A549 (cell line): ENCODE measurements around the gene ATF7IP. TPM values are rescaled to one million over a fixed set of nuclear protein-coding genes. Genes with fewer than 3 reads are reported as not detected.

Experiments
- ATAC-seq, 2 experiments: fragments of 200-7000 bp in 1 of 2; fragments of >200 bp in 1 of 2; cut with Nextera tagmentation in 1 of 2; cut with Tn5 transposase in 1 of 2; 3 replicates each; pipeline versions ENCODE4 v1.8.0 to v1.9.1; 2018 to 2020; ENCODE audit warnings: mild to moderate bottlenecking in 1 of 2, moderate library complexity in 1 of 2
- CTCF ChIA-PET: fragments of 300-600 bp; sonication (Branson Sonifier 250); formaldehyde crosslinking; extraction: SDS; loops from one replicate; lab custom pipeline; 2021; ENCODE audit warnings: antibody characterized with exemption, inconsistent platforms; lab: Yijun Ruan, JAX
- POLR2A ChIA-PET: fragments of 350-600 bp; formaldehyde crosslinking; extraction: SDS; loops from one replicate; lab custom pipeline; 2021; ENCODE audit warnings: antibody characterized with exemption, inconsistent platforms; lab: Yijun Ruan, JAX
- DNase-seq, 2 experiments: peaks; one replicate each; pipeline versions ENCODE4 v3.0.0 to v3.0.0-alpha.2; 2011 to 2016; ENCODE audit warnings: low read depth in 1 of 2, low spot score in 1 of 2
- FAIRE-seq: peaks from 2 replicates; lab custom pipeline; 2011; peaks lifted over from hg19 to GRCh38; lab: Jason Lieb, UNC
- H3K27ac ChIP-seq, 2 experiments: fragments of >200 bp; sonication (Bioruptor Twin); formaldehyde crosslinking; 3 replicates each; pipeline ENCODE4 v1.5.1; 2016 to 2017
- H3K4me1 ChIP-seq: fragments of >200 bp; sonication (Bioruptor Twin); formaldehyde crosslinking; 3 replicates; pipeline ENCODE4 v1.6.1; 2016
- H3K4me2 ChIP-seq: fragments of >200 bp; sonication (Bioruptor Twin); formaldehyde crosslinking; 3 replicates; pipeline ENCODE4 v1.6.1; 2016
- H3K4me3 ChIP-seq: fragments of >200 bp; sonication (Bioruptor Twin); formaldehyde crosslinking; 3 replicates; pipeline ENCODE4 v1.5.1; 2016
- H3K9me3 ChIP-seq: fragments of >200 bp; sonication (Bioruptor Twin); formaldehyde crosslinking; 3 replicates; pipeline ENCODE4 v1.6.1; 2016
- CHD4 ChIP-seq: fragments of 200-600 bp; sonication (generic); IDR thresholded peaks from 2 replicates; pipeline ENCODE4 v1.6.1; 2016; ENCODE audit warnings: antibody characterized with exemption, mild to moderate bottlenecking, borderline replicate concordance
- EHF ChIP-seq: fragments of 250-450 bp; sonication (Bioruptor Pico); IDR thresholded peaks from 2 replicates; pipeline ENCODE4 v1.5.0; 2020; ENCODE audit warnings: mild to moderate bottlenecking
- EHMT2 ChIP-seq: fragments of 200-600 bp; sonication (generic); IDR thresholded peaks from 2 replicates; pipeline ENCODE4 v1.6.1; 2016; ENCODE audit warnings: antibody characterized with exemption, low read depth, mild to moderate bottlenecking, moderate library complexity
- FOSL2 ChIP-seq, 2 experiments: fragments of 450-650 bp in 1 of 2; fragments of >200 bp in 1 of 2; sonication (Bioruptor Twin) in 1 of 2; formaldehyde crosslinking; IDR thresholded peaks; 2 replicates each; pipeline versions ENCODE4 v1.5.0 to v1.6.1; 2016 to 2020; ENCODE audit warnings: mild to moderate bottlenecking in 1 of 2, moderate library complexity in 1 of 2
- HDAC2 ChIP-seq: fragments of 200-600 bp; sonication (generic); IDR thresholded peaks from 2 replicates; pipeline ENCODE4 v1.6.1; 2016
- HEYL ChIP-seq: fragments of 250-450 bp; sonication (Bioruptor Pico); IDR thresholded peaks from 2 replicates; pipeline ENCODE4 v1.8.0; 2021; ENCODE audit warnings: mild to moderate bottlenecking, moderate library complexity
- HOXB5 ChIP-seq: fragments of 250-450 bp; sonication (Bioruptor Pico); IDR thresholded peaks from 2 replicates; pipeline ENCODE4 v1.5.0; 2020; ENCODE audit warnings: mild to moderate bottlenecking, moderate library complexity
- JUN ChIP-seq, 2 experiments: fragments of >200 bp; sonication (Bioruptor Twin); formaldehyde crosslinking; IDR thresholded peaks; 2 replicates in 1 of 2; 3 replicates in 1 of 2; pipeline ENCODE4 v1.6.1; 2016 to 2017
- KDM1A ChIP-seq: fragments of 200-600 bp; sonication (generic); IDR thresholded peaks from 2 replicates; pipeline ENCODE4 v1.6.1; 2016; ENCODE audit warnings: low read depth, mild to moderate bottlenecking
- KDM5A ChIP-seq: fragments of 200-600 bp; sonication (generic); IDR thresholded peaks from 2 replicates; pipeline ENCODE4 v1.6.1; 2016; ENCODE audit warnings: antibody characterized with exemption, mild to moderate bottlenecking
- MAFK ChIP-seq: fragments of 450-650 bp; IDR thresholded peaks from 2 replicates; pipeline ENCODE4 v1.6.1; 2014; ENCODE audit not compliant: partially characterized antibody
- NR3C1 ChIP-seq: fragments of >200 bp; sonication (Bioruptor Twin); formaldehyde crosslinking; IDR thresholded peaks from 3 replicates; pipeline ENCODE4 v1.6.1; 2017
- POLR2A ChIP-seq: IDR thresholded peaks from 2 replicates; pipeline ENCODE4 v1.6.1; 2012; ENCODE audit warnings: mild to moderate bottlenecking, low read length
- RARB ChIP-seq: fragments of 250-450 bp; sonication (Bioruptor Pico); IDR thresholded peaks from 2 replicates; pipeline ENCODE4 v1.8.0; 2021; ENCODE audit warnings: mild to moderate bottlenecking, moderate library complexity
- REST ChIP-seq: fragments of 200-600 bp; sonication (generic); IDR thresholded peaks from 2 replicates; pipeline ENCODE4 v1.6.1; 2016; ENCODE audit warnings: antibody characterized with exemption, mild to moderate bottlenecking, moderate library complexity
- RFX5 ChIP-seq: fragments of 450-650 bp; IDR thresholded peaks from 2 replicates; pipeline ENCODE4 v1.7.1; 2014; ENCODE audit warnings: antibody characterized with exemption, mild to moderate bottlenecking, moderate library complexity
- RNF2 ChIP-seq: fragments of 200-600 bp; sonication (generic); IDR thresholded peaks from 2 replicates; pipeline ENCODE4 v1.6.1; 2016; ENCODE audit warnings: low read depth, mild to moderate bottlenecking, antibody characterized with exemption, moderate library complexity, borderline replicate concordance
- ZFP36 ChIP-seq: fragments of 450-650 bp; IDR thresholded peaks from 2 replicates; pipeline ENCODE4 v1.6.1; 2014; ENCODE audit warnings: borderline replicate concordance; ENCODE audit not compliant: partially characterized antibody
- ZSCAN20 ChIP-seq: fragments of 250-450 bp; sonication (Bioruptor Pico); IDR thresholded peaks from 2 replicates; pipeline ENCODE4 v1.8.0; 2022; ENCODE audit warnings: mild to moderate bottlenecking, moderate library complexity
- WGBS: methylation state at CpG from one replicate; pipeline ENCODE4 v1.1.6; 2017; ENCODE audit errors: missing lambda C conversion rate; 5-methylcytosine and 5-hydroxymethylcytosine counted together
- polyA plus RNA-seq, 4 experiments: library from polyadenylated mRNA; depleted of rRNA in 3 of 4; stranded (reverse); fragments of >200 nt; fragmentation: RNase III in 1 of 4; extraction: RNeasy Plus Mini Kit Qiagen cat#74134 plus additional on column Dnase treatment in 1 of 4; gene quantifications; 2 replicates in 3 of 4; 3 replicates in 1 of 4; pipeline ENCODE4 v1.2.3, GENCODE V29; 2011 to 2017
- TF ChIP-seq, protein P1 (sequence below): fragments of >200 bp; sonication (Bioruptor Twin); formaldehyde crosslinking; IDR thresholded peaks from 2 replicates; pipeline ENCODE4 v1.6.1; 2016
- TF ChIP-seq, protein P2 (sequence below): IDR thresholded peaks from 2 replicates; pipeline ENCODE4 v1.6.1; 2012; ENCODE audit warnings: low read depth, borderline replicate concordance
- TF ChIP-seq, protein P3 (sequence below): fragments of 250-450 bp; sonication (Bioruptor Pico); IDR thresholded peaks from 2 replicates; pipeline ENCODE4 v1.5.0; 2020; ENCODE audit warnings: low read depth, mild to moderate bottlenecking, moderate library complexity
- TF ChIP-seq, protein P4 (sequence below): IDR thresholded peaks from 2 replicates; pipeline ENCODE4 v1.6.1; 2012

ATF7IP gene
- polyA plus RNA-seq, 2 of the 4 experiments (the other 2 are of a cell fraction) = 5.6 to 14.2 TPM

DNA sequence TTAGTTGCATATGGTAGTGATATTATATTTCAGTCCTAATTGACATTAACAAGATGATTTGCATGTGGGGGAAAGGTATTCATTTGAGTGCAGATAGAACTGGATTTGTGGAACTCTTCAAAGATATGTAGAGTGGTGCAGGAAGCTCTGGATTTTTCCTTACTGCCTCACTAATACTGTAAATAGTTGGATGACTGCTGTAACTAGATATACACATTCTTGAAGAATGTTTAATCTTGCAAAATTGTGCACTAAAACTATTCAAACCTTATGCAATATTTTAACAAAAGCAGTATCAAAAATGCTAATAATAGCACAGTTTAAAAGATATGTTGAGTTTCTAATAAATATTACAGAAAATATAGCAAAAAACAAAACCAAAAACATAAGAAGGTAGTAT, 43.1 kb upstream of the ATF7IP start:
- ChIA-PET POLR2A (no interaction called here), CTCF (interaction anchor here (0.6 to 1.2 kb wide), 3 partner anchors 13 to 277 kb away, joined by 3 read pairs; no protein-coding TSS in a partner anchor)
- FAIRE-seq (no peak), DNase-seq (no peak), ATAC-seq (no peak)
- Histone ChIP-seq H3K4me3 (no peak overlapping the region), H3K4me1 (no peaks in the 10 kb centered on the region), H3K4me2 (no peak overlapping the region), H3K9me3 (no peaks in the 10 kb centered on the region; the same call in 2 of the 3 replicates), H3K27ac (no peak overlapping the region)
- no peak for TF ChIP-seq RFX5
- no peak for TF ChIP-seq KDM5A
- no peak for TF ChIP-seq HOXB5 (CRISPR knock-in tag)
- TF ChIP-seq, protein P1, sequence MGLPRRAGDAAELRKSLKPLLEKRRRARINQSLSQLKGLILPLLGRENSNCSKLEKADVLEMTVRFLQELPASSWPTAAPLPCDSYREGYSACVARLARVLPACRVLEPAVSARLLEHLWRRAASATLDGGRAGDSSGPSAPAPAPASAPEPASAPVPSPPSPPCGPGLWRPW = no peak
- TF ChIP-seq HDAC2 = no peak
- no peak for TF ChIP-seq CHD4
- no peak for TF ChIP-seq NR3C1
- no peak for TF ChIP-seq ZFP36
- no peak for TF ChIP-seq MAFK

GRCh38 chr12:14325716-14326343, 39.7 kb upstream of the ATF7IP start:
- WGBS = 67% methylated on average over 11 of the region's 11 CpGs
- no peak for FAIRE-seq
- CTCF ChIA-PET = no interaction called here

More at GRCh38 chr12:14325716-14326343, 39.7 kb upstream of the ATF7IP start:
- no peaks in the 10 kb centered on the region for H3K4me1 ChIP-seq
- peaks cover 5% of the 10 kb centered on the region; the same call in 2 of the 3 replicates for H3K9me3 ChIP-seq
- H3K27ac ChIP-seq = no peak overlapping the region
- DNase-seq = no peak
- H3K4me2 ChIP-seq = no peak overlapping the region
- ATAC-seq = no peak
- no peak for TF ChIP-seq REST
- TF ChIP-seq ZSCAN20 (CRISPR knock-in tag) = no peak
- TF ChIP-seq, protein P2, sequence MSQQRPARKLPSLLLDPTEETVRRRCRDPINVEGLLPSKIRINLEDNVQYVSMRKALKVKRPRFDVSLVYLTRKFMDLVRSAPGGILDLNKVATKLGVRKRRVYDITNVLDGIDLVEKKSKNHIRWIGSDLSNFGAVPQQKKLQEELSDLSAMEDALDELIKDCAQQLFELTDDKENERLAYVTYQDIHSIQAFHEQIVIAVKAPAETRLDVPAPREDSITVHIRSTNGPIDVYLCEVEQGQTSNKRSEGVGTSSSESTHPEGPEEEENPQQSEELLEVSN = no peak
- no peak for TF ChIP-seq JUN (IDR thresholded peaks at IDR 0.05)
- TF ChIP-seq EHF = no peak
- no peak for TF ChIP-seq POLR2A
- no peak for TF ChIP-seq ZFP36
- no peak for TF ChIP-seq EHMT2
- TF ChIP-seq RARB (CRISPR knock-in tag) = no peak
- TF ChIP-seq, protein P3, sequence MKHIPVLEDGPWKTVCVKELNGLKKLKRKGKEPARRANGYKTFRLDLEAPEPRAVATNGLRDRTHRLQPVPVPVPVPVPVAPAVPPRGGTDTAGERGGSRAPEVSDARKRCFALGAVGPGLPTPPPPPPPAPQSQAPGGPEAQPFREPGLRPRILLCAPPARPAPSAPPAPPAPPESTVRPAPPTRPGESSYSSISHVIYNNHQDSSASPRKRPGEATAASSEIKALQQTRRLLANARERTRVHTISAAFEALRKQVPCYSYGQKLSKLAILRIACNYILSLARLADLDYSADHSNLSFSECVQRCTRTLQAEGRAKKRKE (CRISPR knock-in tag) = no peak
- no peak for TF ChIP-seq HEYL
- no peak for TF ChIP-seq KDM1A
- TF ChIP-seq, protein P4, sequence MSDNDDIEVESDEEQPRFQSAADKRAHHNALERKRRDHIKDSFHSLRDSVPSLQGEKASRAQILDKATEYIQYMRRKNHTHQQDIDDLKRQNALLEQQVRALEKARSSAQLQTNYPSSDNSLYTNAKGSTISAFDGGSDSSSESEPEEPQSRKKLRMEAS = no peak
- TF ChIP-seq HOXB5 (CRISPR knock-in tag) = no peak
- TF ChIP-seq RNF2 = no peak
- no peak for TF ChIP-seq CHD4
- TF ChIP-seq FOSL2 (IDR thresholded peaks at IDR 0.05) = no peak
- no peak for TF ChIP-seq FOSL2 (CRISPR knock-in tag; IDR thresholded peaks at IDR 0.05)
- TF ChIP-seq, all 56 proteins: peak for 0
- POLR2A ChIA-PET = no interaction called here
- no peak overlapping the region for H3K4me3 ChIP-seq
